Stimulated activated CD8-positive, alpha-beta memory T cell treated with anti-CD3 and anti-CD28 coated beads, Interleukin-12 subunit alpha, Interleukin-12 subunit beta, amount 100 ng/mL, for 24 hours (primary cell): Measurements from ENCODE around the gene ZNRF3.

ENCODE experiments used
- DNase-seq: peaks from one replicate; pipeline ENCODE4 v3.0.0-alpha.2; 2020; ENCODE audit errors: extremely low read depth

Gene ZNRF3

GRCh38 chr22:29088809-29089208 is 205.4 kb downstream of the ZNRF3 start:
- DNase-seq, result no peak

GRCh38 chr22:29089507-29089906 is 206.1 kb downstream of the ZNRF3 start:
- no peak for DNase-seq

- DNase-seq, result no peak
Measured at GRCh38 chr22:29090039-29090438, 206.7 kb downstream of the ZNRF3 start.

GRCh38 chr22:29092243-29092642 is 208.9 kb downstream of the ZNRF3 start:
- DNase-seq, result no peak

GRCh38 chr22:29093030-29093429 is 209.7 kb downstream of the ZNRF3 start:
- no peak for DNase-seq

GRCh38 chr22:29093501-29094300 is 210.3 kb downstream of the ZNRF3 start:
- no peak for DNase-seq

- no peak for DNase-seq
Measured at GRCh38 chr22:29095459-29095858, 212.1 kb downstream of the ZNRF3 start.

GRCh38 chr22:29096736-29097669 is 213.6 kb downstream of the ZNRF3 start:
- DNase-seq, result no peak

GRCh38 chr22:29098296-29098695 is 214.9 kb downstream of the ZNRF3 start:
- no peak for DNase-seq

GRCh38 chr22:29102300-29102699 is 218.9 kb downstream of the ZNRF3 start:
- no peak for DNase-seq

GRCh38 chr22:29103121-29103520 is 219.7 kb downstream of the ZNRF3 start:
- no peak for DNase-seq

GRCh38 chr22:29105468-29105867 is 222.1 kb downstream of the ZNRF3 start:
- no peak for DNase-seq

- no peak for DNase-seq
Measured at GRCh38 chr22:29106839-29107238, 223.5 kb downstream of the ZNRF3 start.
